ENCODE data around the gene PAX8.

PAX8 gene

DNA sequence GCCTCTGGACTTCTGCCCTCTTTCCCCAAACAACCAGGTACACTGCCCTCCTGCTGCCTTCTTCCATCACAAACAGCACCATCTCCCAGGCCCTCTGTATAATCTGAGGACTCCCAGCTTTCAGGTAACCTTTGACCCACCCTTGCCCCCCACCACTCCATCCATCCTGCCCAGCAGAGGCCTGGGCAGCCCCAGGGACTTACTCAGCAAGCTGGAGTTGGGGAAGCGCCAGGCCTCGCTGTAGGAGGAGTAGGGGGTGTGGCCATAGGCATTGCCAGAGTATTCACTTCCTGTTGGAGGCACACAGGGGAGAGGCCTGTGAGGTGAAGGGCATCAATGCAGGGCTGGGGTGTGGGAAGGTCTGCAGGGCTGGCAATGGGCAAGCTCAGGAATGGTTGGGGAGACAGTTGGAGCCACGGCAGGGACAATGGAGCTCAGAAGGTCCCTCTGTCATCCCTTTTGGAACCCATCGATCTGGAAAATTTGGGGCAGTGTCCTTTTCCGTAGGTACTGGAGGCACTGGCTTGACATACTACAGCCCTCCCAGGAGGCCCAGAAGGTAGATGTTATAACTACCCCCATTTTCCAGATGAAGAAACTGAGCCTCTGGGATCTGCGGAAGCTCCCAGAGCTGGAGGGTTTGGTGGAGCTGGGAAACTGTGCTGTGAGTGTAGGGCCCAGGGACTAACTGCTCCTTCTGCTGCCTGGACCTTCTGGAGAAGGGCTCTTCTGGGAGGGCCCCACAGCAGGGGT, 58.7 kb downstream of the PAX8 start:
- DNase-seq (ENCODE audit: low spot score) = no peak

GRCh38 chr2:113219525-113219888, 59.2 kb downstream of the PAX8 start:
- DNase-seq (ENCODE audit: low spot score) = no peak

- no peak for DNase-seq (ENCODE audit: low spot score)
Observed at GRCh38 chr2:113219092-113219441, 59.7 kb downstream of the PAX8 start.

DNA sequence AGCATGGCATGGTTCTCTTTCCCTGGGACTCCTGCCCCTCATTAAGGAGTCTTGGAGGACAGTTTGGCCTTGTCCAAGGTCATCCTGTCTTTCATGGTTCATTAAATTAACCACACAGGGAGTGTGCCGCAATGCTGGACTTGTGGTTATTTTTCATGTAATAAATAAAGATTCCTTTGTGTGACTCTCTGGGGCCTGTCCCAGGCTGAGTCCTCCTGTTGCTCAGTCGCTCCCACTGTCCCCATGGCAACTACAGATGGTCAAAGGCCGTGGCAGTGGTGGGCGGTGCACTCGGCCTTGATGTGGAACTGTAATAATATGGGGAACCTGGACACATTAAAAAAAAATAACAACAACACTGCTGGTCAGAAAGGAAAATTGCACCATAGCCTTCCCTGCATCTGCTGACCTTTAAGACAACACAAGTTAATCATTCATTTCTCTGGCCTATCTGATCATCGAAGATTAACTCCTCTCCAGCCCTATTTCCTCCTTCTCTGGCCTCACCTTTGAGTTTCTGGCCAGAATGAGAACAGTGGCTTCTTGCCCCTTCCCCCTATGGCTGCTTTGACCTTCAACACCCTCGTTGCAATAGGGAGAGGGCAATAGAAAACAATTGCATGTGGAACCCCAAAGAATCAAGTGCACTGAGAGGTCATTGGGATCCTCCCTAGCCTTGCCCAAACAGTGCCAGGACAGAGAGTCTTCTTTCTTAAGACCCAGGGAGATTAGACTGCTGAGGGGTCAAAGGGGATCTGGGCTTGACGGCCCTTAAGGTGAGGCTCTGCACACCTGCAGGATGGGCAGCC, 60.2 kb downstream of the PAX8 start:
- no peak for DNase-seq (ENCODE audit: low spot score)

DNA sequence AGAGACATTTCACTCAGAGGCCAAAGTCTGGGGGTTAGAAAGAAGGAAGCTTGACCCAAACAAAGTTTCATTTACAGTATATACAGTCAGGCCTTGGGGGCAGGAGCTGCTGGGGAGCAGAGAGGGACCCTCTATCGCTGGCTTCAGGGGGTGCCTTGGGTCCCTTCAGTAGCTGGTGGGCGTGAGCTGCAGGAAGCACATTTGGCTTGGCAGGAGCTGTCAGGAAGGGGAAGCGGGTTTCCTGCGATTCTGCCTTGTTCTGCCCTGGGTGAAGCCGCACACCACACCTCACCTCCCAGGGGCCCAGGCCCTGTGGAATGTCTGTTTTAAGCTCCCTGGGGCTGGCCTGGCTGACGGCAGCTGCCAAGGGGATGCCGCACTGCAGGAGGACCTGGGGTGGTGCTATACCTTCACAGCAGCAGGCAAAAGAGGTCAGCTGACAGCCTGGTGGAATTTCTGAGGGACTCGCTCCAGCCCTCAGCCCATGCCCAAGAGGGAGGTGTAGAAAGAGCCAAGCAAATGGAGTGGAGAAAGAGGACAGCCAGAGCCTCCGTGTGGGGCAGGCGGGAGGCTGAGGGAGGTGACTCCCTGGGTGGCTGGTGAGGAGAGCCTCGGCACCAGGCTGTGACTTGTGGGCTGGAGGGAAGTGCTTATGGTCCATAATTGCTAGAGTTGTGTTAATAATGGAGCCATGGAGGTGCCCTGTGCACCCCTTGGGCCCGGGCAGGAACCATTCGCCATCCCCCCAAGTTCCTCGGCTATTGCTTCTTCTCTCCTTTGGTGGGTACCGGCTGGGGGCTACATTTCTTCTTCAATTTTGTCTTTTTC, 61.1 kb downstream of the PAX8 start:
- DNase-seq (ENCODE audit: low spot score) = no peak

GRCh38 chr2:113216891-113217454, 61.7 kb downstream of the PAX8 start:
- DNase-seq (ENCODE audit: low spot score) = no peak

- no peak for DNase-seq (ENCODE audit: low spot score)
Observed at GRCh38 chr2:113216321-113216720, 62.4 kb downstream of the PAX8 start.

DNA sequence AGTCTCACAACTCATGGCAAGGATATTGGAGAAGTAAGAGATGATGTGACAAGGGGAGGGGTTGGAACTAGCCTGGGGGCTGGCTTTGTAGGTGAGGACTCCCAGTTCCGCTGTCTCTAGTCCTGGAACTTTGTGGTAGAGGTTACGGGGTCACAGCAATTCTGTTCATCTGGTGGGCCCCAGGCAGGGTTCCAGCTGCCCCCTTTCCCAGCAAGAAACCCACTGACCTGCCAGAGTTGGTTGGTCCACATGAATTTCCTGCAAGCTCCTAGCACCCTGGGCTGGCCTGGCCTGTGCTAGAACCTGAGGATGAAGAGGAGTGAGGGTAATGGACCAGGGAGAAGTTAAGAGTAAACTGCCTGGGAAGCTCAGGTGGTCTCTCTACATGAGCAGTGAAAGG, 63.7 kb downstream of the PAX8 start:
- DNase-seq (ENCODE audit: low spot score) = no peak

- DNase-seq (ENCODE audit: low spot score) = no peak
Observed at GRCh38 chr2:113214141-113214540, 64.6 kb downstream of the PAX8 start.

GRCh38 chr2:113213061-113213930, 65.4 kb downstream of the PAX8 start:
- DNase-seq (ENCODE audit: low spot score) = no peak

GRCh38 chr2:113212245-113213060, 66.3 kb downstream of the PAX8 start:
- DNase-seq (ENCODE audit: low spot score) = no peak

- no peak for DNase-seq (ENCODE audit: low spot score)
Observed at GRCh38 chr2:113211226-113212105, 67.3 kb downstream of the PAX8 start.

DNA sequence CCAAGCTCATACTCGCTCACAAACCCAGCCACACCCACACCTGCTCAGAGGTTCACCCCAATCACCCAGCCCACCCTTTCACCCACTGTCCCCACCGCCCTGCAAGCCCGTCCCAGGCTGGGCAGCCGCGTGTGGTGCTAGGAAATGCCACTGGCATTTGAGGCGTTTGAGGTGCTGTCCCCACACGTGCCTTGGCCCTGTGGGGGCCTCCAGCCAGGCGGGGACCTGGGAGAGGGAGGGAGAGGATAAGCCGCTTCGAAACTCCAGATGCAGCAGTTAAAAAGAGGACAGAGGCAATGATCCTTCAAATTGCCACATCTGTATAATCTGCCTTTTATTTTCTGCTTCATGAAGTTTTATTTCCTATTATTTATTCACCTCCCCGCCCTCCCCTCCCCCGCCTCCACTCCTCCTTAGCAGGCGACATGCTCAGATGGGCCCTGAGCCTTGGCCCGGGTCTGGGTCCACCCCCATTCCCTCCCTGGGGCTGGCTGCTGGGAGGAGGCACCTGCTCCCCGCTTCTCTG, 69.0 kb downstream of the PAX8 start:
- DNase-seq (ENCODE audit: low spot score) = no peak

DNA sequence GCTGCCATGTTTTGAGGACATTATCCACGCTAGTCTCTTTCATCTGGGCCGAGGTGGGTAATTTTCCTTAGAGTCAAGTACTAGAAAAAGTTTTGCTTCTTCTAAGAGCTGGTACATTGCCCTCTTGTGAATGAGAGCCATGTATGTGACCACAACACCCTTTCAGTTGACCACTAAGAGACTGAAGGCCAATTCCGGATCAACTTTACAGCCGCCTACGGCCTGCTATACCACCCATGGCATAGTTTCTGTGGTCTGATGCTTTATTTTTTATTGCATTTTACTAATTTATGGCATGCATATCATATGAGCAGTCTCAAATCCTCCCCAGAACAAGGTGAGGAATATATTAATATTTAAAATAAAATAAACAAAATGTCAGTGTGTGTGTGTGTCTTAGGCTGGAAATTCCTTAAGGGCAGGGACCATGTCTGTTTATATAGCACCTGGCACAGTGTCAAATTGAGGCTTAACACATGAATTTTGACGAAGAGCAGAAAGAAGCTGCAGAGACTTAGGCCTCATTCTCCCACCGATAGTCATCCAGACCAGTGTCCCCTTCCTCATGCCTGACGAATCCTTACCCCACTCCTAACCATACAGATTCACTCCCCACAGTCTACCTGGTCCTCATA, 69.6 kb downstream of the PAX8 start:
- DNase-seq (ENCODE audit: low spot score) = no peak

GRCh38 chr2:113208396-113208795, 70.3 kb downstream of the PAX8 start:
- DNase-seq (ENCODE audit: low spot score) = no peak

DNA sequence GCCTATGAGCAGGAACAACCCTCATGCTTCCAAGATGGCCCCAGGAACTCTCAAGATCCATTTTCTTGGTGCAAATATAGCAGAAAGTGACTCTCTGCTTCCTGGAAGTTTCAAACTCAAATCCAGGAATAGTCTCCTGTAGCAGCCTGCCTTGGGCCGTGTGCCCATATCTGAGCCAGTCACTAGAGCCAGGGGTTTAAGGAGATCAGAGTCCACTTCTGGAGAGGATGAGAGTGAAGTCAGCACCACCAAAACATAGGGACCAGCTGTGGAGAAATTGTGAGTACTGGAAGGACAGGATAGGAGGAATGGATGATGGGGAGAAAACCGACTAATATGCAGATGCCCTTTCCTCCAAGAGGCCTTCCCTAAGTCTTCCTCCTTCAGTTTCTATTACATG, 71.7 kb downstream of the PAX8 start:
- no peak for DNase-seq (ENCODE audit: low spot score)

DNA sequence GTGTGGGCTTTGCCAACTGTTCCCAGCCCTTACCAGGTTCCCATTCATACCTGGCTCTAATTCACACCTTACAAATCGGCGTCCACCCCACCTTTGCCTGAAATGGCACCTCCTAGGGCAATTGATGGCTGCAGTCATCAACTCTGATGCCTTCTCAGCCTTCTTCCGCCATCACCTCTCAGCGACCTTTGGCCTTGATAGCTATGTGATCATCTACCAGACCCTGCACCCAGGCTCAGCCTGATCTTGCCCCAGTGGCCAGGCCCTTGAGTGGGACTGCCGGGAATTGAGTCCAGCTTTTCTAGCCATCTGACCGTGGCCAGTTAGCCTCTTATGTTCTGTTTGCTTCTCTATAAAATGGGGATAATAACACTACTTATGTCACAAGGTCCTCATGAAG, 72.5 kb downstream of the PAX8 start:
- DNase-seq (ENCODE audit: low spot score) = no peak

DNA sequence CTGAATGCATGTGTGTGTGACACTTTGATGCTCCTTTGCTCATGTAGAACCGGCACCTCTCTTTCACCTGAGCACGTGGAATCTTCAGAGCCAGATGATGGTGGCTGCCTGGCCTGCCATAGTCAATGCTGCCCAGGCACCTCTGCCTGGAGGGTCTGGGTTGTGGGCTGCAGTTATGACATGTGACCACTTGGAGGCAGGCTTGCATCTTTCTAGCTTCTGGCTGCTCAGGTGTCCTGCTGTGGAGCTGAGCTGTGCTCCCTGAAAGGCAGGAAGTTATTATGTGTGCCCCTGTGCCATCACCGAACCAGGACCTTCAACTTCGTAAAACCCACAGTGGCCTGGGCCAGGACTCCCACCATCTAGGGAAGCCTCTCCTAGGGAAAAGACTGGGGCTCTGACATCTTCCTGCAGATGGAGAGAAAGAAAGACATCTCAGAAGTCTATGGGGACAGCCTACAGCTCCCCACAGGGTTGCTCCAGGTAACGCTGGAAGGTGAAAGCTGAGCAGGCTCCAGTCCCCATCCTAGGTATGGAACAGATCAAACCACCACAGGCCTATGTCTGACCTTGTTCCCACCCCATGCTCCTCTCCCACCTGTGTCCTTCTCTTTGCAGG, 74.7 kb downstream of the PAX8 start:
- peak; percentile 78 for DNase-seq (ENCODE audit: low spot score)

- no peak for DNase-seq (ENCODE audit: low spot score)
Observed at GRCh38 chr2:113203217-113203530, 75.5 kb downstream of the PAX8 start.
